SIG-M5 (cell line): Measurements from ENCODE around the gene NPTXR.

ENCODE experiments used
- DNase-seq: peaks from one replicate; lab custom pipeline; 2025; lab: John Stamatoyannopoulos, UW

NPTXR gene

GRCh38 chr22:38793721-38794466 is 49.9 kb downstream of the NPTXR start, which contains the start of gene DNAL4:
Gene DNAL4, minus strand, starts transcription at chr22:38794143. Its CDS starts 11,412 bp downstream, at chr22:38782731.
- peak; percentile 96 for DNase-seq

DNA sequence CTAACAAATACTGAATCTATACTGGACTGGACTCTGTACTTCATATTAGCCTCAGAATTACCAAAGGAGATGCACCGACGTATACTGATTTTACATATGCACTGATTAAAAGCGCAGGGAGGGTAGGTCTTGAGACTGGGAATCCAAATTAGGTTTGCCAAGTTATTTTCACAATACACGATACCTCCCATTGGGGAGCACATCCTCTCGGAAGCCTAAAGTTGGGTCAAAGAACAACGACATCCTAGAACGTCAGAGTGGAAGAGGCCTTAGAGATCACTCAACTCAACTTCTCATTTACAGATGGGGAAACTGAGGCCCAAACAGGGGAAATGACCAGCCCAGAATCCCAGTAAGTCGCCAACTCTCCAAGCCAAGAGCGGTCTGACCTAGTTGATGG is 50.5 kb downstream of the NPTXR start:
- no peak for DNase-seq

- DNase-seq = no peak
Measured at GRCh38 chr22:38792833-38793232, 51.0 kb downstream of the NPTXR start.

- DNase-seq = no peak
Measured at GRCh38 chr22:38789606-38790005, 54.2 kb downstream of the NPTXR start.

DNA sequence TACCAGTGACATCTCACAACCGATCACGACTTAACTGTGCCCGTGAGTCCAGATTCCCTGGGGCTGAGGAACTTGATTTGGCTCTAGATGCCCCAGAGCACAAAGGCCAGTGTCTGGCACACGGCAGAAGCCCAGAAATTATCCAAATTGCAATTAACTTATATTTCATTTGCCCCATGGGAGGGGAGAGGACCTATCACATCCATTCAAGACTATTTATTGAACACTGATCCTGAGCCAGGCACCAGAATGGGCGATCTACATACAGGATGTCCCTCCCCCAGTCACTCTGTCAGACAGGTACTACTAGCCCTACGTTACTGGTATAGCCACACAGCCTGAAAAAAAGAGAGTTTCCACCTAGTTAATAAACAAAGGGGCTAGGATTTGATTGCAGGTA is 55.0 kb downstream of the NPTXR start:
- DNase-seq = no peak

DNA sequence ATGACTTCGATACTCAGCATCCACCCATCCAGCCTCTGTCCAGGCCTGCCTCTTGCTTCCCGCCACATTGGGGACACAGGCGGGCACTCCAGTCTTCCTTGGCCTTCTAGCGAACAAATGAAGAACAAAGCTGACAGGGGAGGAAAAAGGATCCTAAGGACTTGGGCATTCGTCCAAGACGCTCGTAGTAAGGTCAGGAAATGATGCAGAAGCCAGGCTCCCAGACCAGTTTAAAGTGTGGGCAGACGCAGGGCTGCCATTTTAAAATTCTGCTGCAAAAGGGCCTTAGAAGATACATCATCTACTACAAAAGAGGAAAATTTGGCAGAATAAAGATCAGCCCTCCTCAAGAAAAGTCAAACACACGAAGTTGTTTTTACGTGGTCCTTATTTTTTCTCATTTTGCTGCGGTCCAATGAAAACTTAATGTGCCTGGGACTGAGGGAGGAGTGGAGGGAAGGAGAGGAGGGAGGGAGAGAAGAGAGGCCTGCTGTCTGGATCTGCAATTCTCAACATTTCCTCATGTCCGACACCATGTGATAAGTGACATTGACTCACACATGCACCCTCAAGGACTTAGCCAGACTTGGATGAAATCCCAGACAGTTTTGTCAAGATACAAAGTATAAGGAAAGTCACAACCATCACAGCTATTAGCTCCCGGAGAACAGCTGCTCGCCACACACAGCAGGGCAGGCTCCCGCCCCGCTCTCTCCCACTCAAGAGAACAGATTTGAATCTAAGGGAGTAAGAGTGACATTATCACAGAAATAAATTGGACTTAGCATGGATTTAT is 55.6 kb downstream of the NPTXR start:
- no peak for DNase-seq

DNA sequence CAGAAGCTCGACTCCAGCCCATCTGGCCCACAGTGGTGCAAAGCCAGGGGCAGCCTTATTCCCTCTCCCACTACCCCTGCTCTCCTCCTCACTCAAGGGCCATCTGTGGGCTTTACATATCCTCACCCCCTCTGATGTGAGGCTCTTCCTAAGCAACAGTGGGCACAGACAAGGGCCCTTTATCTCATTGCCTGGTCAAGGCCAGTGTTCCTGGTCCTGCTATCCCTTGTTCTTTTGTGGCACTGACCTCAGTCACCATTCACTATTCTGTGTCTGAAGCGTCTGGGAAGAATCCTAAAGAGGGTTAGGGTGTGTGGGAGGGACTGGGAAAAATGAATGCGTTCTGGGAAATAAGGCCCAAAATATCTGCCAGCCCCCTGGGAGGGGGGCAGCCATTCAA is 57.2 kb downstream of the NPTXR start:
- DNase-seq = no peak

DNA sequence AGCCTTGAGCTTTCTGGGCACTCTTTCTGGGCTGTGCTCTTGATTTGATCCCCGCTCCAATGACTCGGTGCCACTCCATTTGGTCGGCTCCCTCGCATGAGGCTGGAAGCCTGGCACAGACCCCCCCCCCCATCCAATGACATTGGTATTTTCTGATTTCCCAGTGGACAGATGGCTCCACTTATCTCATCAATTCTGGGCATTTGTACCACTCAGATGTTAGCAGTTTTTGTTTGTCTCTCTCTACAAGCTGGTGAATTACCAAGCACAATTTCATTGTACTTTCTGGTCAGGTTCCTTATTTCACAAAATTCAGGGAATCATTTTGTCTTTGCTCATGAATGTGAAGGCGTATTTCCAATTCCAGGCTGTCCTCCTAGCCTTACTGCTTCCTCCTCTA is 59.0 kb downstream of the NPTXR start:
- DNase-seq = no peak

DNA sequence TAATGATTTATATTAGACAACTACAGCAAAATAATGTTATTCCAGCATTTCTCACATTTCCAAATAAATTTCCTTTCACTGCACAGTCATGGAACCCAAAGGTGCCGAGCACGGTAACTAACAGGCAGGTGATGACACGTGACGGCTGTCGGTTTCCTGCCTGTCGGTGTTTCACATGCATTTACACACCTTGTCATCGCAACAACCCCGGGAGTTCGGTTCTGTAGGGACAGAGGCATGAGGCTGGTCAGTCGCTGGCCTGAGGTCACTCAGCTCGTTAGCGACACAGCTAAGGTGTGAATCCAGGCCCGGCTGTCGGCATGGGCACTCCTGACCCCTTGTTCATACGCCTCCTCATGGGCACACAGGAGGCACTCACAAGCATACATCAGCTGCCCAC is 59.8 kb downstream of the NPTXR start:
- DNase-seq = no peak

DNA sequence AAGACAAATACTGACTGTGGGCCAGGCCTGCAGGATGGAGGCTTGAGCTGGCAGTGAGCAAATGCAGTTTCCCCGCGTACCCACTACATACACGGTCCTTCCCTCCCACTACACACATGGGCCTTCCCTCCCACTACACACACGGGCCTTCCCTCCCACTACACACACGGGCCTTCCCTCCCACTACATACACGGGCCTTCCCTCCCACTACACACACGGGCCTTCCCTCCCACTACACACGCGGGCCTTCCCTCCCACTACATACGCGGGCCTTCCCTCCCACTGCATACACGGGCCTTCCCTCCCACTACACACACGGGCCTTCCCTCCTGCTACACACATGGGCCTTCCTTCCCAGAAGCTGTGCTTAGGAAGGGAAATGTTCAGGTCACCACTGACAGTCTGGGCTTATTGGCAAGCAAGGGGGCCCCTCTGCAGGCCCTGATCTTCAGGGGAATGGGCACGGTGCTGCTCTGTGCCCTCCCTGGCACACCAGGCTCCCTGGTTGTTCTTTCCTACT is 60.7 kb downstream of the NPTXR start:
- no peak for DNase-seq

DNA sequence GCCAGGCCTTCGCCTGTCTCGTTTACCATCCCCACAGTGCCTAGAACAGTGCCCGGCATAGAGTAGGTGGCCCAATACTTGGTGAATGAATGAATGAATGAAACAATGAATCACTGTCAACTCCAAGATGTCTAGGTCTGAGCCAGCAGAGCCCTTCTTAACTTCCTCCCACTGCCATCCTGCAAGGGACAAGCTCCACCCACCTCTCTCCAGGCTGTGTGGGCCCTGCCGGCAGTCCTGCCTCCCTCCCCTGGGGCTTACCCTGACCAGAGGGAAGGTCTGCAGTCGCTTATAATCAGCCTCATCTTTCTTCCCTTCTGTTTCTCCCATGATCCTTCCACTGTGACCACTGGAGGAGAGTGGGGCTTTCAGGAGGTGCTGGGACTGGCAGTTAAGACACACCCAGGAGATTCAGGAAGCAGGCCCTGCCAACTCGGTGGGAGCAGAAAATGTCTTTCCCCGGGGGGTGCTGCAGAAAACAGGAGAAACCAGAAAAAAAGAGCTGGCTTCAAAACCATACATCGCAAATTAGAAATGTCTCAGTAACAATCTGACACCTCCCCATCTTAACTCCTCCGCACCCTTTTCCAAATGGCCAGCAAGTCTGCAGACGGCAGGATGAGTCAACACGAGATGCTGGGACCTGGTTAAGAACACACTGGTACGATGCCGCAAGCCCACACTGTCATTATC is 61.3 kb downstream of the NPTXR start:
- DNase-seq = no peak

GRCh38 chr22:38781033-38781432 is 62.8 kb downstream of the NPTXR start:
- DNase-seq = no peak

DNA sequence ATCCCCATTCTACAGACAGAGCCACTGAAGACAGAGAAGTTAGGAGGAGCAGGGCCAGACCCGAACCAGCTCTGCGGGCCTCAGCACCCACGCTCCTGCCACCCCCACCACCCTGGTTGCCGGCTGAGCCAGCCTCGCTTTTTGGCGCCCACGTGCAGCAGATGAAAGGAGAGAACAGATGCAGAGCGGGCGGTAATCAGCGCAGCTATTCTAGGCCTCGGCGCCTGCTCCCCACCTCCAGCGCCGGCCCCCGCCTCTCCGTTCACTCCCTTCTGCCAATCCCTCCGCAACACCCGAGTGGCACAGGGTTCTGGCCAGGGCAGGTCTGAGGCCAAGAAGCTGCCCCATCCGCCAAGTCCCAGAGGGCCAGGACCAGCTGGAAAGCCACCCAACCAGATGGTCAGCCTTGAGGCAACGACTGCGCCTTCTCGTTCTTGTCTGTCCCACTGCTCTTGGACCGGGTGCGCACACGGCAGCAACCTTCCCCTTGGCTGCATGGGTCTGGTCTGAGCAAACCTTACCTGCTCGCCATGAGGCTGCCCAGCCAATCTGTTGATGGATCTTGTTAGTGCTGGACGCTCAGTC is 66.6 kb downstream of the NPTXR start:
- DNase-seq = no peak

GRCh38 chr22:38776086-38776485 is 67.7 kb downstream of the NPTXR start:
- DNase-seq = no peak

DNA sequence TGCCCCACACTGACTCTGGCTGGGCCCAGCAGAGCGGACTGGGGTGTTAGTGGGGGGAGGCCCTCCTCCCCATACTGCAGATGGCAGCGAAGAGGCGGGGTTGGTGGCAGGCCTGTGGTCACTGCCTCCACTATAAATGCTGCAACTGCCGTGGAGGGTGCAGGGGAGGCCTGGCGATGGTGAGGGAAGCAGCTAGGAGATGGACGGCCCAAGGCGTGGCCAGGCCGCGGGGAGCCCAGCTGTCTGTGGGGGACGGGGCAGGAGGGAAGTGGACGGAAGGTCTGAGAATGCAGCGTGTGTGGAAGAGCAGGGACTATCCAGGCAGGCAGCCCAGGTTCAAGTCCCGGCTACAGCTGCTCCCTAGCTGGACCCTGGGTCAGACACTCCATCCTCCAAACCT is 68.2 kb downstream of the NPTXR start:
- DNase-seq = no peak

- no peak for DNase-seq
Measured at GRCh38 chr22:38774496-38775166, 69.2 kb downstream of the NPTXR start.

GRCh38 chr22:38773363-38773946 is 70.4 kb downstream of the NPTXR start:
- DNase-seq = no peak

DNA sequence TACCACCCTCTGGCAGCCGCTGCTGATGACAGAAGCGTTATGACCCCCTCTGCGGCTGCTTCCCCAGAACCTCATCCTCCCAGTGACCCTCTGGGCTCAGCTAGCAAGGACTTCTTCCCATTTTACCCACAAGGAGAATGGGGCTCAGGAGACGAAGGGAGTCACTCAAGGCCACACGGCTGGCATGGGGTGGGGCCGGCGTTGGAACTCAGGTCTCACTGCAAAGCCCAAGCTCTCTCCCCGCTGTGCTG is 71.3 kb downstream of the NPTXR start:
- DNase-seq = no peak

DNA sequence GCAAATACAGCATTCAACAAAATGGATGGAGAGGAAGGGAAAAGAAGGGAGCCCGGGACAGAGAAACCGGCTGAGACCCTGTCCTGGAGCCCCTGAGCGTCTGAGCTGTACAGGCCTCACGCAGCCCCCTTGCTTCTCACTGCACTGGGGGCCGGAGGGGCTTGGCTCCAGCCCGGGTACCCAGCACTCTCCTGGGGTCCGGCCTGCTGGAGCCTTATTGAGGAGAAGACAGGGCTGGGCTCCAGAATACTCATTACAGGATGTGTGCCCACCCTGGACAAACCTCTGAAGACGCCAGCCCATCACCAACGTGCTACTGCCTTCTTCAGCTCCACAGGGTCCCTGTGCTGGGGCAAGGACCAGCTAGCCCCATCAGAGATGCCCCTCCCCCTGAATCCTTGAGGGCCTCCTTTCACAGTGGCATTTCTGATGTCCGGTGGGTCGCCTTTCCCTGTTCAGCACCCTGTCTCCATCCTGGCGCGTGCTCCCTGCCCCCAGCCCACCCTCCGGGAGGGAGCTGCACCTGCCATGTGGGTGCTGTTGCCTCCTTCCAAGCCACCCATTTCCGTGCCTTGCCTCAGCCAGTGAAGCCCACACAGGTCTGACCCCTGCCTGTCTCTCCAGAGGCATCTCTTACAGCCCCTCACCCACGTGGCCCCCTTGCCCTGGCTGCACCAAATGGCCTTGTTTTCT is 73.4 kb downstream of the NPTXR start:
- no peak for DNase-seq
